Endothelial cell (in vitro differentiated cells): ENCODE data around the gene TRDN. TPM values are rescaled to one million over a fixed set of nuclear protein-coding genes. Genes with fewer than 3 reads are reported as not detected.

ENCODE experiments used
- DNase-seq: peaks from one replicate; pipeline ENCODE4 v3.0.0; 2021; ENCODE audit warnings: low spot score
- H3K27ac Mint-ChIP-seq: one replicate; pipeline ENCODE4 v1.8.0; 2021; ENCODE audit warnings: mixed read lengths, inconsistent platforms; ENCODE audit not compliant: unreplicated experiment
- H3K27me3 Mint-ChIP-seq: one replicate; pipeline ENCODE4 v1.8.0; 2021; ENCODE audit warnings: mild to moderate bottlenecking, moderate library complexity, mixed read lengths, inconsistent platforms; ENCODE audit not compliant: unreplicated experiment
- H3K36me3 Mint-ChIP-seq: one replicate; pipeline ENCODE4 v1.8.0; 2021; ENCODE audit warnings: mild to moderate bottlenecking, low read depth, mixed read lengths, inconsistent platforms; ENCODE audit not compliant: unreplicated experiment
- H3K4me1 Mint-ChIP-seq: one replicate; pipeline ENCODE4 v1.8.0; 2021; ENCODE audit warnings: mild to moderate bottlenecking, mixed read lengths, inconsistent platforms; ENCODE audit not compliant: unreplicated experiment
- H3K4me3 Mint-ChIP-seq: one replicate; pipeline ENCODE4 v1.8.0; 2021; ENCODE audit warnings: mild to moderate bottlenecking, mixed read lengths, inconsistent platforms; ENCODE audit not compliant: unreplicated experiment
- H3K9me3 Mint-ChIP-seq: one replicate; pipeline ENCODE4 v1.8.0; 2021; ENCODE audit warnings: mixed read lengths, inconsistent platforms; ENCODE audit not compliant: unreplicated experiment
- CTCF ChIP-seq: fragments of 200-600 bp; sonication (generic); IDR thresholded peaks from one replicate; pipeline ENCODE4 v1.5.0; 2021; ENCODE audit warnings: antibody characterized with exemption; ENCODE audit not compliant: unreplicated experiment
- total RNA-seq: library from RNA; stranded (reverse); fragmentation: NEBNext Ultra II Directional; extraction: Animal tissue kit (Norgen Biotek cat#: 25700); gene quantifications from one replicate; pipeline ENCODE4 v1.2.1, GENCODE V29; 2021; ENCODE audit not compliant: unreplicated experiment

Gene TRDN
- total RNA-seq, 1 donor from 2014 or later, result 9.1 TPM

DNA sequence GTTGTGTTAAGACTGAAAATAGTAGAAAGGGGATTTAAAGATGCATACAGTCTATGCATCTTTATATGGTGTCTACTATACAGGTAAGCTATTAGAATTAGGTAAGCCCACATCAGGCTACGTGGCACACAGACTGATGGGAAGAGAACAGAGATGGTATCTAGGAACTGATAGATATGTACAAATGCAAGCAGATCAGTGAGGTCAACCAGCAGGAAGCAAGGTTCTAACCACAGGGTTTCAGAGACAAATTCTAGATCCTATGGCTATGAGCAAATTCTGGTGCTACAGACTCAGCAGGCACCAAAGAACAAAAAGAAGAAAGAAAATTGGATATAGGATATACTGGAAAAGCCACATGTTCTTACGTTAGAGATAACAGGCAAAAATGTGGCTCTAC lies 110.6 kb downstream of the TRDN start:
- no peak for TF ChIP-seq CTCF
- Mint-ChIP-seq H3K4me3 (no peak overlapping the region), H3K27me3 (no peaks in the 10 kb centered on the region), H3K27ac (no peak overlapping the region), H3K4me1 (no peaks in the 10 kb centered on the region), H3K36me3 (peaks cover 4% of the 10 kb centered on the region), H3K9me3 (no peaks in the 10 kb centered on the region)
- no peak for DNase-seq

- no peak for TF ChIP-seq CTCF
- H3K27me3 Mint-ChIP-seq, result no peaks in the 10 kb centered on the region
- H3K36me3 Mint-ChIP-seq, result peaks cover 4% of the 10 kb centered on the region
Observed at GRCh38 chr6:123524781-123525180, 112.0 kb downstream of the TRDN start.

DNA sequence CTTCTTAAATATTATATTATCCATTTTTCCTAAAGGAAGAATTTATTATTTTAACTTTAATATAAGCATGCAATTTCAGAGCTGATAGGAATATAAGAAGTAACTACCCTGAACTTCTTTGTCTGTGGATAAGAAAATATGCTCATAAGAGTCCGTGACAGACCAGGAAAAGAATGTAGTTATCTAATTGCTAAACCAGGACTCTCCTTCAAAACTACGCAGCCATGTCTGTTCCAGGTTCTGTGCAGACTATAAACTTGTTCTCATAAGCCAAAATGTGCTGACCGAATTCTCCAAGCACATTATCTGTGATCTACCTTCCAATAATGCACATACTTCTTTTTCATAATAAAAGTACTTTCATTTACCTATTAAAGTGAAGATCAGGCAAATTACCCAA lies 116.5 kb downstream of the TRDN start:
- no peak overlapping the region for H3K27ac Mint-ChIP-seq
- H3K27me3 Mint-ChIP-seq, result no peaks in the 10 kb centered on the region
- peaks cover 4% of the 10 kb centered on the region for H3K36me3 Mint-ChIP-seq
- H3K4me3 Mint-ChIP-seq, result no peak overlapping the region
- no peak for TF ChIP-seq CTCF
- no peaks in the 10 kb centered on the region for H3K4me1 Mint-ChIP-seq
- DNase-seq, result no peak
- H3K9me3 Mint-ChIP-seq, result no peaks in the 10 kb centered on the region

More at GRCh38 chr6:123524781-123525180, 112.0 kb downstream of the TRDN start:
- H3K4me3 Mint-ChIP-seq, result no peak overlapping the region
- no peak overlapping the region for H3K27ac Mint-ChIP-seq
- H3K9me3 Mint-ChIP-seq, result no peaks in the 10 kb centered on the region
- H3K4me1 Mint-ChIP-seq, result no peaks in the 10 kb centered on the region
- DNase-seq, result no peak

DNA sequence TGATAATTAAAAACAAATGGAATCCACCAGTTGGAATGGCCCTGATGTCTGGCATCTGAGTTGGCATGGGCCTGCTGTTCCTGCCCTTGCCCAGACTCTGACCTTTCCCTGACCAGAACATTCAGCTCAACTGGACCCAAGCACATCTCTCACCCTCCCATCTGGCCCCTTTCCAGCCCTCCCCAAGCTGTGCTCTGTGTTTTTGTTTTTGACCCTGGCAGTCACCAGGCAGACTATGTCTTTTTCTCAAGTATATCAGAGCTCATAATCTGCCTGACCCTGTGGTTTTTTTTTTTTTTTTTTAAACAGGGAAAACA lies 117.6 kb downstream of the TRDN start:
- Mint-ChIP-seq H3K27me3 (no peaks in the 10 kb centered on the region), H3K27ac (no peak overlapping the region), H3K9me3 (no peaks in the 10 kb centered on the region), H3K4me3 (no peak overlapping the region), H3K36me3 (peaks cover 4% of the 10 kb centered on the region), H3K4me1 (no peaks in the 10 kb centered on the region)
- DNase-seq, result no peak
- no peak for TF ChIP-seq CTCF

DNA sequence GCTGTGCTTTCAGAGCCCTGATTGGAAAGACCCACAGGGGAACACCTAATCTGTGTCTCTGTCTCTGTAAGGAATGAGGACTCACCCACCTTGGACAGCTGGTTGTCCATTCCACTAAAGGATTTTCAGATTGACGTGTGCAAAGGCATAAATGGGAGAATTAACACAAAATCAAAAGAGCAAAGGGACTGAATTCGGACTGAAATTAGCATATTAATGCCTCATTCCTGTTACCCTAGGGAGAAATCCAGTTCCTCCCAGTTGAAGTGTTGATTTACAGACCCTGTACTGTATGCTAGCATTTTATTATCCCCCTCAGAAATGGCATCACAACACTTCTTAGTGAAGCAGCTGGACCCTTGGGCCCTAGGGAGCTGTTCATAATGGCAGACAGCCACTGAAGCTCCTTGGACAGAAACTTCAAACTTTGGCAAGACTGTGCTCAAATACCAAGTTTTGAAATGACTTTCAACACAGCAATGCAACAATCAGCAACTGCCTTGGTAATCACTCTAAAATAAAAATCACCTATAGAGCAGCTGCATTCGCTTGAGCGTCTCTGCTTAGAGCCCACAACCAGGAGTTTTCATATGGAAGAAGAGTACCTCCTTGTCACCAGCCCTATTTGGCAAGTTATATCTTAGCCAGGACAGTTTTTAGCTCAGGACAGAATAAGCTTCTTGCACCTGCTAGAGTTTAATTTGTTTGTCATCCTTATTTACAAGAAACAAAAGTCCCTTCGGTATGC lies 118.1 kb downstream of the TRDN start:
- DNase-seq, result no peak
- H3K9me3 Mint-ChIP-seq, result no peaks in the 10 kb centered on the region
- H3K4me1 Mint-ChIP-seq, result no peaks in the 10 kb centered on the region
- H3K27ac Mint-ChIP-seq, result no peak overlapping the region
- H3K36me3 Mint-ChIP-seq, result peaks cover 4% of the 10 kb centered on the region
- no peaks in the 10 kb centered on the region for H3K27me3 Mint-ChIP-seq
- H3K4me3 Mint-ChIP-seq, result no peak overlapping the region
- no peak for TF ChIP-seq CTCF
